Measurements from ENCODE around the gene TIGD3. TPM values are rescaled to one million over a fixed set of nuclear protein-coding genes. Genes with fewer than 3 reads are reported as not detected.

The TIGD3 gene
- total RNA-seq, 1 donor from 2014 or later, result not detected

GRCh38 chr11:65321828-65322485 lies 32.6 kb upstream of the TIGD3 start:
- H3K27ac ChIP-seq, result no peak overlapping the region
- TF ChIP-seq CTCF (IDR thresholded peaks at IDR 0.05), result no peak
- no peak overlapping the region for H3K4me3 ChIP-seq
- intact Hi-C loops (cut with DNase I), result no loop called here
- no peak for DNase-seq (ENCODE audit: low spot score in 2 of 2)
- peaks cover 0 to under 1% of the 10 kb centered on the region in 2 donors for H3K4me1 ChIP-seq
- H3K36me3 ChIP-seq, result peaks cover 7 to 16% of the 10 kb centered on the region in 2 donors
- no peaks in the 10 kb centered on the region for H3K9me3 ChIP-seq
- H3K27me3 ChIP-seq, result no peaks in the 10 kb centered on the region

- H3K36me3 ChIP-seq, result peaks cover 7 to 16% of the 10 kb centered on the region in 2 donors
- no peak for DNase-seq (ENCODE audit: low spot score in 2 of 2)
- TF ChIP-seq CTCF (IDR thresholded peaks at IDR 0.05), result no peak
- intact Hi-C loops (cut with DNase I), result no loop called here
- H3K27ac ChIP-seq, result no peak overlapping the region
- H3K4me3 ChIP-seq, result no peak overlapping the region
- no peaks in the 10 kb centered on the region for H3K9me3 ChIP-seq
- no peaks in the 10 kb centered on the region for H3K4me1 ChIP-seq
- no peaks in the 10 kb centered on the region for H3K27me3 ChIP-seq
Measured at GRCh38 chr11:65323813-65324212, 30.7 kb upstream of the TIGD3 start.

- peaks cover 0 to 6% of the 10 kb centered on the region in 2 donors for H3K4me1 ChIP-seq
- H3K27me3 ChIP-seq, result no peaks in the 10 kb centered on the region
- no peak overlapping the region for H3K27ac ChIP-seq
- intact Hi-C loops (cut with DNase I), result no loop called here
- DNase-seq (ENCODE audit: low spot score in 2 of 2), result no peak
- TF ChIP-seq CTCF (IDR thresholded peaks at IDR 0.05), result no peak
- H3K36me3 ChIP-seq, result peaks cover 7 to 16% of the 10 kb centered on the region in 2 donors
- no peaks in the 10 kb centered on the region for H3K9me3 ChIP-seq
- H3K4me3 ChIP-seq, result no peak overlapping the region
Measured at GRCh38 chr11:65325435-65325834, 29.1 kb upstream of the TIGD3 start.

- DNase-seq (ENCODE audit: low spot score in 2 of 2), result no peak
- intact Hi-C loops (cut with DNase I), result no loop called here
Measured at GRCh38 chr11:65327021-65327420, 27.5 kb upstream of the TIGD3 start.

GRCh38 chr11:65329478-65329877 lies 25.1 kb upstream of the TIGD3 start:
- Histone ChIP-seq H3K27ac (no peak overlapping the region), H3K4me3 (no peak overlapping the region), H3K9me3 (no peaks in the 10 kb centered on the region), H3K4me1 (peaks cover 0 to 8% of the 10 kb centered on the region in 2 donors), H3K36me3 (no peaks in the 10 kb centered on the region), H3K27me3 (no peaks in the 10 kb centered on the region)
- intact Hi-C loops (cut with DNase I), result no loop called here
- no peak for TF ChIP-seq CTCF (IDR thresholded peaks at IDR 0.05)
- no peak for DNase-seq (ENCODE audit: low spot score in 2 of 2)

More at GRCh38 chr11:65327021-65327420, 27.5 kb upstream of the TIGD3 start:
- peaks cover 0 to 6% of the 10 kb centered on the region in 2 donors for H3K4me1 ChIP-seq
- no peaks in the 10 kb centered on the region for H3K36me3 ChIP-seq
- H3K27me3 ChIP-seq, result no peaks in the 10 kb centered on the region
- H3K9me3 ChIP-seq, result no peaks in the 10 kb centered on the region
- H3K27ac ChIP-seq, result no peak overlapping the region
- no peak for TF ChIP-seq CTCF (IDR thresholded peaks at IDR 0.05)
- H3K4me3 ChIP-seq, result no peak overlapping the region

Measured in ascending aorta (tissue), 2 donors.